Activated naive CD4-positive, alpha-beta T cell treated with anti-CD3 and anti-CD28 coated beads, Interleukin-2, amount 50 U/mL, for 16 hours (primary cell): Measurements from ENCODE around the gene TMEM154.
"Not testable (repeated sequence)": the region's sequence is repeated elsewhere in the genome, so short reads cannot be mapped to it uniquely, and the experiment has no call there.

Experiments
- DNase-seq: peaks from one replicate; pipeline ENCODE4 v3.0.0-alpha.2; 2020

The TMEM154 gene

DNA sequence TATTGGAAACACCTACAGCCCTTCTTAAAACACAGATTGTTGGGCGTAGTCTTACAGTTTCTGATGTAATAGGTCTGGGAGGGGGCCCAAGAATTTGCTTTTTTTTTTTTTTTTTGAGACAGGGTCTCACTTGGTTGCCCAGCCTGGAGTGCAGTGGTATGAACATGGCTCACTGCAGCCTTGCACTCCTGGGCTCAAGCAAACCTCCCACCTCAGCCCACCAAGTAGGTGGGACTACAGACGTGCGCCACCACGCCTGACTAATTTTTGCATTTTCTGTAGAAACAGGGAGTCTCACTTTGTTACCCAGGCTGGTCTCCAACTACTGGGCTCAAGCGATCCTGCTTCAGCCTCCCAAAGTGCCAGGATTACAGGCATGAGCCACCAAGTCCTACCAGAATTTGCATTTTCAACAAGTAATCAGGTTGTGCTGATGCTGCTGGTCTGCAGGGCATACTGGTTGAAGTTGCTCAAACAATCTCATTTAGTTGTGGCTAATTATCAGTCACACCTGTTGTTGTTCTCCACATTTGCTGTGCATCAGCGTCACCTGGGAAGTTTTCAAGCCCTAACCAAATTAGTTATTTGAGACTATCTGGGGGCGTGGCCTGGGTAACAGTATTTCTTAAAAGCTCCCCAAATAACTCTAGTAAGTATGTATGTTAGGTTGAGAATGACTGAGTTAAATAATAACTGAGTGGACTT, 14.0 kb downstream of the TMEM154 start:
- no peak for DNase-seq

DNA sequence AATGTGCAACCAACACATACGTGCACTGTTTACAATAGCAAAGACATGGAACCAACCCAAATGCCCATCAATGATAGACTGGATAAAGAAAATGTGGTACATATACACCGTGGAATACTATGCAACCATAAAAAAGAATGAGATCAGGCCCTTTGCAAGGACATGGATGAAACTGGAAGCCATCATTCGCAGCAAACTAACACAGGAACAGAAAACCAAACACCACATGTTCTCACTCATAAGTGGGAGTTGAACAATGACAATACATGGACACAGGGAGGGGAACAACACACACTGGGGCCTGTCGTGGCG, 15.8 kb downstream of the TMEM154 start:
- DNase-seq = not testable (repeated sequence)

DNA sequence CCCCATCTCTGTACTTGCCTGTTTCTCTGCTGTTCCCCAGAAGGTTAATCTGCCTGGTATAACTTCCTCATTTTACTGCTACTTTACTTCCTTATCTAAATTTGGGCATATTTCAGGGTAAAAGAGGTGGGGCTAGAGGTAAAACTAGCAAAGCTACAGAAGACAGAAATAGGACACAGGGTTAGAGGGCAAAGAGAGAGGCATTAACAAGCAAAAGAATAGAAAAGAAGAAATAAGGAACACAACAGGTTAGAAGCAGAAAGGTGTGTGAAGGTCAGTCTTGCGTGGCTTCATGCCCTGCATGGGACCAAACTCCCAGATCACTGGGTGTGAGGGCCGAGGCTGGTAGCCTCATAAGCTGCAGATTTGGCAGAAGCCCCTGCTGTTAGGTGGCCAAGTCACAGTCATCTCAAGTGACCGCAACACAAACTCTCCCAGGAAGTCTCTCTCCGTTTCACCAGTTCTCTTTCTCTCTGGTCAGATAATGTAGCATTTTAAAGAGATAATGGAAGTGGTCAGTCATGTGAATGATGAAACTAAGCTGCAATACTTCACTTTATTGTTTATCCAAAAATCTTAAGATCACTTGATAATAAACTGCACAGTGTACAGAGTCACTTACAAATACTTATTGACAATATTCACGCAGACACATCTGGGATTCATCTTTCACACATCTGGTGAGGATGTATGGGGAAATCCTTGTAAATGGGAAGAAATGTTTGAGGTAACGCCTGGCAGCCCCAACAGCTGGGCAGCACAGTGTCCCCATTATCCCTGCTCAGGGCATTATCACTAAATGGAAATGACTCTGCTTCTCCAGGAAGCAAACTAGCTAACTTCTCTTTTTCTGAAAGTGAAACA, 16.4 kb downstream of the TMEM154 start:
- no peak for DNase-seq

DNA sequence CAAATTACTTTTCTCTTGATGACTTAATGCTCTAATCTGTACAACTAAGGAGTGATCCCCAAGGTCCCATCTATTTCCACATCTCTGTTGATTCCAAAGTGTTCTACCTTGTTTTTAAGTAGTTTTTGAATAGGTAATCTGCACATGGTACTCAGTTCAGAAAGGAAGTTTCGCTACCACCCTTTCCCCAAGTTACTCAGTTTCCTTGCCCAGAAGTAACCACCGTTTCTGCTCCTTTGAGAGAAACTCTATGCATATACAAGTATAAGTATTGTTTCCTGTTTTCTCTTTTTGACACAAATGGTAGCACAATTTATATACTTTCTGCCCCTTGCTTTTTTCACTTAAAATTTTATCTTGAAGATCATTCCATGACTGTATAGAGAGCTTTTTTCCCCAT, 18.1 kb downstream of the TMEM154 start:
- DNase-seq = no peak

DNA sequence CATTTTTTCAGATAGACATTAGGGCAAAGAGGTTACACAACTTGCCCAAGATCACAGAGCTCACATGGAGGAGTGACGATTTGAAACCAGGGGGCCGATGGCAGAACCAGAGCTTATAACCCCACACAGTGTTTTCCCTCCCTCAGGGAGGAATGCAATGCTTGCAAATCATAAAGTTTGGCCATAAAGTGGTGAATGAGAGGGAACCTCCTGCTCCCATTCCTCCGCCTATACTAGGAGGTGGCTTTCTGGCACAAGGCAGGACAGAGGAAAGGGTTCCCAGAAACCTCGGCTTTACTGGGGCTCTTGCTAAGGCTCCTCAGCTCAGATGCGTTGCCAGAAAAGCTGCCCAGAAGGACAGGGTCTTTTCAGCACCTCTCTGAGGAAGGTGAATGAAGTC, 19.3 kb downstream of the TMEM154 start:
- DNase-seq = no peak

DNA sequence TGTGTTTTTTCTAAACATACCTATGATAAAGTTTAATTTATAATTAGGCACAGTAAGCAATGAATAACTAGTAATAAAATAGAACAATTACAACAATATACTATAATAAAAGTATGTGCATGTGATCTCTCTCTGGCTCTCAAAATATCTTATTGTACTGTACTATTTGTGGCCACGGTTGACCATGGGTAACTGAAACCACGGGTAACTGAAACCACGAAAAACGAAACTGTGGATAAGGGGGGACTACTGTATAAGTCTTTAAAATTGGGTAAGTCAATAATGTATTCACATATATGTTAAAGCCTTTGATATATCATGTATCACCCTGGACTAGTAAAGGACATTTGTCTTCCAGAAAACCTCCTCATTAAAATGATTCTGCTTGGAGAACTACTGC, 20.0 kb downstream of the TMEM154 start:
- DNase-seq = no peak

DNA sequence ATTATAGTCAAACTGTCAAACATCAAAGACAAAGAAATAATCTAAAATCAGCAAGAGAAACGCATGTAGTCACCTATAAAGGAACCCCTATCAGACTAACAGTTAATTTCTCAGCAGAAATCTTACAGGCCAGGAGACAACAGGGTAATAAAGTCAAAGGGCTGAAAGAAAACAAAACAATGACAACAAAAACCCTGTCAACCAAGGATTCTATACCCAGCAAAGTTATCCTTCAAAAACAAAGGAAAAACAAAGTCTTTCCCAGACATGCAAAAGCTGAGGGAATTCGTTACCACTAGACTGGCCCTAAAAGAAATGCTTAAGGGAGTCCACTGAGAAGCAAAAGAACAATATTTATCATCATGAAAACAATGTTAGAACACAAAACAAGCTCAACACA, 22.1 kb downstream of the TMEM154 start:
- no peak for DNase-seq

DNA sequence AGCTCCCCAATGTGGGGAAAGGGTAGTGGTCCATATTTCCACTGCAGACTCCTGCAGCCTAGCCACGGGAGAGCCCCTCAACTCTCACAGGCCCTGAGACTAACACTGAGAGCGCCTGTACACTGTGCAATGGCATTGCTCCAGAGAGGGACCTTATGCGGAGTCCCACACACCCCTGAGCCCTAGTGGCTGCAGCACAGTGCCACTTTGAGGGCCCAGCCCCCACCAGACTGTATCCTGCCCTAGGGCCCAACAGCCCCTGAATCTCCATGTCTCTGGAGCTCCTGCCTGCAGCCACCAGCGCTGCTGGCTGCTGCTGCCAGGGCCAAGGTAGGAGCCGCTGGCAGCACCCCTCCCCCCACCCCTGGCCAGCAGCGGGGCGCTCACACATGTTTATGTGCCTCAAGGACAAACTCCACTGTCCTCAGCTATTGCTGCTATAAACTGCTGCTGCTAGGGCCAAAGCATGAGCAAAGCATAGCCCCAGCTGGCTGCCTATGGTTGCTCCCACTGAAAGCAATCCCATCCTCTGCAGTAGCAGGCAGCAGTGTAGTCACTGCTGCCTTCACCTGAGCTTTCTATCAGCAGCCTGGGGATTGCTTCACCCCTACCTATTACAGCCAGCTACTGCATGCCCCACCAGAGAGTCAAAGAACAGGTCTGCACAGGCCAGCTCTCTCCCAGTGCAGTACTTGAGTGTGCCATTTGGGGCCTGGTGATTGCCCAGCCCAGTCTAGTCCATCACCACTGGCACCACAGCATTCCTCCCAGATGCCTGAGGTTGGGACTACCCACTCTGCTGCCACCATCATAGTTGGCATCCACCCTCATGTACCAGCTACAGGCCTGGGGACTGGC, 24.3 kb downstream of the TMEM154 start:
- DNase-seq = no peak

DNA sequence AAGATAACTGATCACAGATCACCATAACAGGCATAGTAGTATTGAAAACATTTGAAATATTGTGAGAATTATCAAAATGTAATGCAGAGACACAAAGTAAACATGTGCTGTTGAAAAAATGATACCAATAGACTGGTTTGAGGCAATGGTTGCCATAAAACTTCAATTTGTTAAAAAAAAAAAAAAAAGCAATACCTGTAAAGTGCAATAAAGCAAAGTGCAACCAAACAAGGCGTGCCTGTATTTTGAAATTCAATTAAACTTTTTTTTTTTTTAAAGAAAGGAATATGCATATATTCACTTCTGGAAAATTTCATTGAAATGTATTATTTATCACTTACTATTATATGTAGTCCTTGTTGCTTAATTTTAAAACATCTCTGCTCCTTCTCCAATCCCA, 27.7 kb downstream of the TMEM154 start:
- DNase-seq = no peak

DNA sequence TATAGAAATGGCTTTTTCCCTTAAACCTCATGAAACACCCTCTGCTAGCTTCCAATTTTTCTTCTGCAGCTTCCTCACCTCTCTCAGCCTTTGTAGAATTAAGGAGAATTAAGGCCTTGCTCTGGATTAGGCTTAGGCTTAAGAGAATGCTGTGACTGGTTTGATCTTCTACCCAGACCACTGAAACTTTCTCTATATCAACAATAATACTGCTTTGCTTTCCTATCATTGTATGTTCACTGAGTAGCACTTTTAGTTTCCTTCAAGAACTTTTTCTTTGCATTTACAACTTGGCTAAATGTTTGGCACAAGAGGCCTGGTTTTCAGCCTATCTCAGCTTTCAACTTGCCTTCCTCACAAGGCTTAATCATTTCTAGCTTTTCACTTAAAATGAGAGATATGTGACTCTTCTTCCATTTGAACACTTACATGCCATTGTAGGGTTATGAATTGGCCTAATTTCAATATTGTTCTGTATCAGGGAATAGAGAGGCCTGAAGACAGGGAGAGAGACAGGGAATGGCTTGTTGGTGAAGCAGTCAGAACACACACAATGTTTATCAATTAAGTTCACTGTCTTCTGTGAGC, 28.2 kb downstream of the TMEM154 start:
- DNase-seq = no peak

DNA sequence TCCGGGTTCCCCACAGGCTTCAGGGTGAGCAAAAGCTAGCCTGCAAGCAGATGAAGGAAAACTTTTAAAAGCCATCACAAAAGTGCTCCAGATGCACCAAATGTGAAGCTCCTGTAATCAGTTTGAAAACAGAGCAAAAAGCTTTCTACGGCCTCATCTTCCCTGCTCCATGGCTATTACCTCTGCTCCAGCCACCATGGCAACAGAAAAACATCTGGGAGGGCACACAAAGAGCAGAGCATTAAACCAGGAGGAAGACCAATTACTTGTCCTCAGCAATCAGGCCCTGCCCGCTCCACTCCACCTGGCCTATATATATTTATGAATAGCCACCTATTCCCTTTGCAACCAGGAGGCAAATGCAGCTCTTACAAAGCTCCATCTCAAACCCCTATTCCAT, 33.6 kb downstream of the TMEM154 start:
- DNase-seq = no peak

DNA sequence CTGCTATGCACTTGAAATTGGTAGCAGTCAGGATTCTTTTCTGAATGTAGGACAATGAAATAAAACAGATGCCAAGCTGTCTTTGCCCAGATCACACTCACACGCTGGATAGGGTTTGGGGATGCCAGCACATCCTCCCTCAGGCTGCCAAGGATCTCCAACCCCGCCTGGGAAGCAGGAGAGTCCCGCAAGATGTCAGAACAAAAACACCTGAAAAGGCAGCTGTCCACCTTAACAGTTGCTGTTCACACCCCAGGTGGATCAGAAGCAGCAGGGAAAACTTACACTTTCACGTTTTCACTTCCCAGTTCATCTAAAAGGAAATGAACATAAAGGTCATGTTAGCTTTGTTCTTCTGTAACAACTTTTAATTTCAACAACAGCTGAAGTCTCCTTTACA, 35.7 kb downstream of the TMEM154 start:
- no peak for DNase-seq

DNA sequence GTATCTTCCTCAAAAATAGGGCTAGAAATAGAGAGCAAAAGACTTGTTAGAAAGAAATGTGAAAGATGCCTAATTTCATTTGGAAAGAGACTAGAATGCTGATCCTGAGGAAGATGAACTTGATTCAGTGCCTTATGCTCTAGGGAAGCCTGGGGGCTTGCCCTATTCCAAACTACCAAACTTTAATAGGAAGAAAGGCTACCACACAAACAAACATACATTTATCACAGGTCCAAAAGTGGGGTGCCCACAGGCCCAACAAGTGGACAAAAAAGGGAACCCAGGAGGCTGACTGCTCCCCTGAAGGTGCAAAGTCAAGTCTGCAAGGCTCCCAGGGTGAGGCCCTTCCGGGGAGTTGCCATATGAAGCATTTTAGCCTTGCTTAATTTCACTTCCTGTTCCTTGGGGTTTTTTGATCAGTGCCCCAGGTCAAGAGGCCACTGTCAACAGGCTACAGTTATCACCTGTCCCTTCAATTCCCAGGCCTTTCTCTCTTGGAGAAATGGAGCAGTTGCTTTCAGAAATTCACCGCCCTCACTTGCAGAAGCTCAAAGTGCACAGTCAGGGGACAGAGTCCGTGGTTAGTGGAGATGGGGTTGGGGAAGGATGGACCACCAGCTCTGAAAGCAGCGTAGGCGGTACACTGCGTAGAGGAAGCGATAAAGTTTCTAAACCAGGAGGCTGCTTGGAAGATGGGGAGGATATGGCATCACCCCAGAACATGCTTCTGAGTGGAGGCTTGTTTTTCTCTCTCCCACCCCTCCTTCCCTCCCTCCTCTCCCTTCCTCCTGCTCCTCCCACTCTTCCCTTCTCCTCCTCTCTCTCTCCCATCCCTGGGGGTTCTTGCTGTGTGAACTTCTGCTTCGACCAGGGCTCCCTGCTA, 36.4 kb downstream of the TMEM154 start:
- no peak for DNase-seq

DNA sequence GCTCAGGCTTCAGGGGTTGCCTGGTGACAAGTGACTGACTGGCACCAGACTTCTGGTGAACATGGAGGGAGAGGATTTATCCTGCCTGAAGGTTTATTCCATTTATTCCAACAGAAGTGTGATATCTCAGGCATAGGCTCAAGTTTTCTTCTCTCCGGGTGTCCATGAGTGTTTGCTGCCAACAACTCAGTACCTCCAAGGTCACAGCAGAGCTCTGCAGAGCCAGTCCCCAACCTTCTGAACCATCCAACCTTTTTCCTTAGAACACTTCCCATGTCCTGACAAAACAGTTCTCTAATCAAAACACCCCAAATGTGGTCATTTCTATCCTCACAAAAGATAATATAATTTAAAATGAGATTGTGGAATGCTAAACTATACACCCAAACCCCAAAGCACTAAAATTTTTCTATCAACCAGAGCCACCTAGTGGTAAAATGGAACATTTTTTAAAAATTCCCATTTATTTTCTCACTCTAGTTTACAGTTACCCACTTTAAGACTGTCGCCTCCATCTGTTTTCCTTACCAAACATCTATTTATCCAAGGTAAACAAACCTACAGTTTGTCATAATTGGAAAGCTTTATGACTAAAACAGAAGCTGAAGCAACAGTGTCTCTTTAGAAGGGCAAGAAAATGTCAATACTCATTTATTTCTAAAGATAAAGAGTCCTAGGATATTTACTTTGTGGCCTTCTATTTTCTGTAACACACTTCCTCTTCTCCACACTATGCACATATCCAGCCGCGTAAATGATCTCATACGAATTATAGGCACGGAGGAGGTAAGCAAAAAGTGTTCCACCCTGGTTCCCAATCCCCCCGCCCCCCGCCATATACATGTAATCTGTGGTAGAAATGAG, 39.5 kb downstream of the TMEM154 start:
- DNase-seq = no peak

DNA sequence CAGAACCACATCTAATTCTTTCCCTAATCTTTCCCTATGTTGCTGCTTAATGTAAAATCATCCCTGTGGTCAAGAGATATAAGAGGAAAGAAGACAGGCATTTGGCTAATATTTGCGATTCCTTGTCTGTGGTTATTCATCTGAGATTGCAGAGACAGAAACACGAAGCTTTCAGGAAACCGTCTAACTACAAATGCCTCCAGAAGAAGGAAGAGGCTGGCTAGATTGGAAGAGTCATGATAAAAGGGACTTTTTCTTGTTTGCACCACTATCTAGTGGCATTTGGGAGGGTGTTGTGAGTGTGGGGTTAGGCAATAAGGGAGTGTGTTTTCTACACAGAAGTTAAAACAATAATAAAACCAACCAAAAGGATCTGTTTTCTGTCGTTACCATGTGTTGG, 43.9 kb downstream of the TMEM154 start:
- DNase-seq = no peak

DNA sequence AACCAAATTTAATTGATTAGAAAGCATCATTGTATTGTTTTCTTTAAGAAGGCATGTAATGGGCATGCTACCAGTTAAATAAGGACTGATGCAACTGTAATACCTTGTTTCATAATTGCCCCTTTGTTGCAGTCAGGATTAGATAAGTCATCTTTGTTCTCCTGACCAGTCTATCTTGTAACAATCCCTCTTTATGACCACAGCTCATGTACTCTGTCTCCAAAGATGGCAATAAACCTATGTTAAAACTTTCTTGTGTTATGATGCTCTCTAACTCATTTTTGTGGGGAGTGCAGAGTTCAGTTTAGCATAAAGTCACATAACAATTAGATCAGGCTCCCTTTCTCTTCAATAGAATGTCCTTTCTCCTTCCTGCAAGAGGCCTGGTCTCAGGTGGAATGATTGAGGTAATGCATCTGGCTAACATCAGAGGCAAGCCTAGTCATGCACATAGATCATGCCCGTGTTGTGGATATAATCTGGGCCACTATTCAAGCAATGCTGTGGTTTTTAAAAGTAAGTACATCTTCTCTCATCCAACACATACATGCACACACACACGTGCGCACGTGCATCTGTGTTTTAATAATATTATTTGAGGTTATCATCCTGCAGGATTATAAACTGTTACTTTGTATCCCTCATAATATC, 45.6 kb downstream of the TMEM154 start:
- DNase-seq = no peak

DNA sequence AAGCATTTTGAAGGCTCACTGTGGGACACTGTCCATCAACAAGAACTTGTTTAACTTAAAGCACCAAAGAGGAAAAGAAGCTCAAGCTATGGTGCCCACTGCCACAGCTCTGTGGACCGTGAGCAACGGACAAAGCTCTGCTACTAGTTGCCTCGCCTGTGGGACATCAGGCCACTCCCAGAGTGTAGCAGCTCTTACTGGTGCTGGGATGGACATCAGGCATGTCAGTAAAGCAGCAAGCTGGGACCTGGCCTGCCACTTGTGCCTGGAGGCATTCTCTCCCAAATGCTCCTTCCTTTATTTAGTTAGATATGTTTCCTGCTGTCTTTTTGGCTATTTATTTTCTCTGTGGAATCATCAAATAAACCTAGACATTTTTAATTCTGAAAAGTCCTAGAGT, 46.7 kb downstream of the TMEM154 start:
- DNase-seq = no peak

DNA sequence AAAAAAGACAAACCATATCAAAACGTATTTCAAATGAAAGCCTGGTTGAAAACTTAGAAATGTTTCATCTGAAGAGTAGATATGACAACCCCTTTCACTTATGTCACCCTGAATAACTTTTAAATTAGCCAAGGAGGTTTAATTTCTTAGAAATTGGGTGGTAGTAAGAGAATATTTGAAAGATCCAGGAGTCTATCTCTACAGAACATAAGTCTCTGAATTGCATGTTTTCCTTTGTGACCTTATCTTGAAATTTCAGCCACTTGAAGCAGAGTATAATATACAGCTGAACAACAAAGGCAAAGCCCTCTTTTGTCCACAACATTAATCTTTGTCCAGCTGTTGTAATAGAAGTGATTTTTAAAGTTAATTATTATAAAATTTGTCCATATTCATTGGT, 49.5 kb downstream of the TMEM154 start:
- DNase-seq = no peak

DNA sequence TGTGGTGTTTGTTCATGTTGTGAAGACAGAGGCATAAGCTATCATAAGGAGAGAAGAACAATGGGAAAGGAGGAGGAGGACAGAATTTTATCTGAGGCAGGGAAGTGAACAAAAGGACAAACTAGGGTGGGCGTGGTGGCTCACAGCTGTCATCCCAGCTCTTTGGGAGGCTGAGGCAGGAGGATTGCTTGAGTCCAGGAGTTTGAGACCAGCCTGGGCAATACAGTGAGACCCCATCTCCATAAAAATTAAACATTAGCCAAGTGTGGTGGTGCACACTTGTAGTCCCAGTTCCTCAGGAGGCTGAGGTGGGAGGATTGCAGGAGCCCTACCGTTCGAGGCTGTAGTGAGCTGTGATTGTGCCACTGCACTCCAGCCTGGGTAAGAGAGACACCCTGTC, 49.9 kb downstream of the TMEM154 start:
- no peak for DNase-seq

DNA sequence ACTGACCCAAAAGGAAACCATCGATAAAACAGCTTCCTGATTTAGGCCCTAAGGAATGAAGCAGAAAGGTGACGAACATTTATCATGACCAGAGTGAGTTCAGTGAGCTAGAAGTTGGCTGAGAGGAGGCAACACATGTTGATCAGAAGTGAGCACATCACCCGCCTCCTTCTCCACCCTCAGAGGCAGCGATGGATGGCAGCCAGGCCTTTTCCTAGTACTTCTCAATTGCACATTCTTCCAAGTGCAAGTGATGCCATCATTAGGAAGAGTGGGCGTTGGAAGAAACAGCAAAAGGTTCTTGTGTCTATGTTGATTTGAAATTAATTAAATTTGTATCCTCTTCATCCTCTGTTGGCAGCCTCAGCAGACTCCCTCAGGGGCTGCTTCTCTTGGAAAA, 51.7 kb downstream of the TMEM154 start:
- DNase-seq = no peak

DNA sequence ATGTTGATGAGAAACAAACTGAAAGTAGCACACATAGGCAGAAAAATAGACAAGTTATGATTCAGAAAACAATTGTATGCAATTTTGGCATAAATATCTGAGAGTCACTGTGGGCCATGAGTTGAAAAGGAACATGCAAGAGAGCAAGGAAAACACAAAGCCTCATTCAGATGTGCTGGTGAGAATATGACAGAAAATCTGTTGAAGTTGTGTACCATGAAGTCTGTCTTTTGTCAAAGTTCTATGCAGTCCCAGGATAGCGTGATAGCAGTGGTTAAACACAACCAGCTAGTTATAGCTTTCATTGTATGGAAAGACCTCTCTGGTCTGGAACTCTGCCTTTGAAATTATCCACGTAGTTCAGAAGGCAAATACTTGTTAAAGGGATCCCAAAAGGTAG, 53.0 kb downstream of the TMEM154 start:
- no peak for DNase-seq
